Activated naive CD8-positive, alpha-beta T cell (primary cell): ENCODE measurements around the gene TMEM242.

Source experiments
- H3K27ac Mint-ChIP-seq: one replicate; pipeline ENCODE4 v1.8.0; 2021; ENCODE audit warnings: mixed read lengths
- H3K27me3 Mint-ChIP-seq: one replicate; pipeline ENCODE4 v1.8.0; 2021; ENCODE audit warnings: mixed read lengths
- H3K36me3 Mint-ChIP-seq: one replicate; pipeline ENCODE4 v1.8.0; 2021; ENCODE audit warnings: mixed read lengths
- H3K4me1 Mint-ChIP-seq: one replicate; pipeline ENCODE4 v1.8.0; 2021; ENCODE audit warnings: low read depth, mixed read lengths
- H3K4me3 Mint-ChIP-seq: one replicate; pipeline ENCODE4 v1.8.0; 2021; ENCODE audit warnings: mild to moderate bottlenecking, mixed read lengths
- H3K9me3 Mint-ChIP-seq: one replicate; pipeline ENCODE4 v1.8.0; 2021; ENCODE audit warnings: low read depth, mixed read lengths

TMEM242 gene

DNA sequence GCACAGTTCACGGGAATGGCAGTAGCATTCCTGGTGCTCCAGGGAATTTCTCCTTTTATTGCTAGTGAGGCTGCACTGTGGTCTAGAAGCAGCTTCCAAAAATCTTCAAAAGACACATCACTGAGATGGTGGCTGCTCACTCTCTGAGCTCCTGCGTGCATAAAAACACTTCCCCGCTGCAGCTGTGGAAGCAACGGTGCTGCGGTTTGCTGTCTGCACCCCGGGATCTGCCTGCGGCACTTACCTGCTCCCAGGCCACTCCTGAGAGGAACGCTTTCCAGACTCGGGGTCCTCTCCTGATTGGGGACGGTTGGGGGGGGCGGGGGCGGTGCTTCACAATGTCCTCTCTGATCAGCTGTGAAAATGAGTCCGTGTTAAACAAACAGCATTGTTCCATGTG lies 77.9 kb downstream of the TMEM242 start:
- peaks cover 10% of the 10 kb centered on the region for H3K9me3 Mint-ChIP-seq
- H3K27ac Mint-ChIP-seq: no peak overlapping the region
- peaks cover 2% of the 10 kb centered on the region for H3K36me3 Mint-ChIP-seq
- H3K27me3 Mint-ChIP-seq: peaks cover 6% of the 10 kb centered on the region
- H3K4me3 Mint-ChIP-seq: no peak overlapping the region
- no peaks in the 10 kb centered on the region for H3K4me1 Mint-ChIP-seq

DNA sequence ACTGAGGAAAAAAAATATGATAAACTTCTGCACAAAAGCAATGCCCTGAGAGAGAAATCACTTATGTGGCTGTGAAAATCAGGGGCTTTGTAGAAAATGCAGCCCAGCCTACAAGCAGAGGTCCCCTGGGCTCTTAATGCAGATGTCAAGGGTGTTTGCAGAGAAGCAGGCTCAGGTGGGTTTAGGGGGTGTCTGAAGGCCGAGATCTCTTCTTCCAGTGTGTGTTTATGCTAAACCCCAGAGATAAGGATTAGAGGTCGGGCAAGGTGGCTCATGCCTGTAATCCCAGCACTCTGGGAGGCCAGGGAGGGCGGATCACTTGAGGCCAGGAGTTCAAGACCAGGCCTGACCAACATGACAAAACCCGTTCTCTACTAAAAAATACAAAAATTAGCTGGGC lies 78.5 kb downstream of the TMEM242 start:
- no peak overlapping the region for H3K27ac Mint-ChIP-seq
- peaks cover 2% of the 10 kb centered on the region for H3K36me3 Mint-ChIP-seq
- H3K4me3 Mint-ChIP-seq: no peak overlapping the region
- peaks cover 2% of the 10 kb centered on the region for H3K27me3 Mint-ChIP-seq
- H3K9me3 Mint-ChIP-seq: peaks cover 10% of the 10 kb centered on the region
- no peaks in the 10 kb centered on the region for H3K4me1 Mint-ChIP-seq

DNA sequence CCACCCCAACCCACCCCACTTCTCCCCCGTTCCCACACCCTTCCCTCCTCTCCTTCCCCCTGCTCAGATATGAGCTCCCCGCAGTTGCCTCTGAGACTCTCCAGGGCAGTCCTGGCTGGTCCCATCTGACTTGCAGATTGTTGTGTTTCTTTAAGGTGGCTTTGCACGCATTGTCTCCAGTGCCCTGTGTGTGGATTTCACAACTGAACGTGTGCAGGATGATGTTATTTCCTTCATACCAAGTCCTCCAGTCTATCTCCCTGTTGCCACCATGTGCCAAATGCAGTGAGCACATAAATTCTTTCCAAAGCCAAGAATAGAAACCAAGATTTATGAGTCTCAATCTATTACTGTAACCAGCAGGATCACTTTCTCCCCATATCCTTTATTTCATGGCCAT lies 79.1 kb downstream of the TMEM242 start:
- peaks cover 2% of the 10 kb centered on the region for H3K36me3 Mint-ChIP-seq
- H3K4me3 Mint-ChIP-seq: no peak overlapping the region
- H3K4me1 Mint-ChIP-seq: no peaks in the 10 kb centered on the region
- H3K9me3 Mint-ChIP-seq: peaks cover 10% of the 10 kb centered on the region
- H3K27me3 Mint-ChIP-seq: peaks cover 2% of the 10 kb centered on the region
- no peak overlapping the region for H3K27ac Mint-ChIP-seq

DNA sequence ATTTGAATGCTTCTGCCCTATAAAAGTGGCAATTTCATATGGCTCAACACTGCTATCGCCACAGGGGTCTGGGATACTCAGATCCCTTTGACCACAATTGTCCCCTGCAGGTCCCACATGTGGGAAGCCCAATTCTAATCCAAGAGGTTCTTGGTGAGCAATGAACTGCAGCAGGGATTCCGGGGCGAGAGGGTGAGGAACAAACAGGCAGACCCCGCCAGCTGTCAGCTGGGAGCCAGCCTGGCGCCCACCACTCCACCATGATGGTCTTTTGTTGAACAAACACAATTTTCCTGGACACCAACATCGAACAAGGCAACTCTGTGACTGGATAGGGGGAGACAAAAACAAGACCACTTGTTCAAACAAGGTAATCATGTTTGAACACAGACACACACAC lies 80.5 kb downstream of the TMEM242 start:
- peaks cover 2% of the 10 kb centered on the region for H3K36me3 Mint-ChIP-seq
- no peak overlapping the region for H3K4me3 Mint-ChIP-seq
- H3K27me3 Mint-ChIP-seq: peaks cover 2% of the 10 kb centered on the region
- H3K27ac Mint-ChIP-seq: no peak overlapping the region
- no peaks in the 10 kb centered on the region for H3K4me1 Mint-ChIP-seq
- peaks cover 9% of the 10 kb centered on the region for H3K9me3 Mint-ChIP-seq

DNA sequence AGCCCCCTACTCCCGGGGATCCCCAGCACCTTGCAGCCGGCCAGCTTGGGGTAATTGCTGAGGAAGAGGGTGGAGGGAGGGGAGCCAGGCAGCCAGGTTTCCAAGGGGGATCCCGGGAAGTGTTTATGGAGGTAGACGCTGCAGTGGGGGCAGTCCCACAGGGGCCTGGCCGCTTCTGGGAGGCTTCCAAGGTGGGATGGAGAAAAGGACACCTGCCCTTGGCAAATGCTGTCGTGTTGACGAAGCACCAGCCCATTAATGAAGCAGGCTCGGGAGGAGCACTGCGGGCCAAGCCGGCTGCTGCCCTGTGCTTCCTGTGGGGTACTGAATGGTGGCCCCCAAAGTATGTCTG lies 82.4 kb downstream of the TMEM242 start:
- peaks cover 8% of the 10 kb centered on the region for H3K27me3 Mint-ChIP-seq
- H3K4me1 Mint-ChIP-seq: peaks cover 2% of the 10 kb centered on the region
- H3K9me3 Mint-ChIP-seq: peaks cover 9% of the 10 kb centered on the region
- H3K27ac Mint-ChIP-seq: no peak overlapping the region
- no peak overlapping the region for H3K4me3 Mint-ChIP-seq
- H3K36me3 Mint-ChIP-seq: peaks cover 2% of the 10 kb centered on the region

DNA sequence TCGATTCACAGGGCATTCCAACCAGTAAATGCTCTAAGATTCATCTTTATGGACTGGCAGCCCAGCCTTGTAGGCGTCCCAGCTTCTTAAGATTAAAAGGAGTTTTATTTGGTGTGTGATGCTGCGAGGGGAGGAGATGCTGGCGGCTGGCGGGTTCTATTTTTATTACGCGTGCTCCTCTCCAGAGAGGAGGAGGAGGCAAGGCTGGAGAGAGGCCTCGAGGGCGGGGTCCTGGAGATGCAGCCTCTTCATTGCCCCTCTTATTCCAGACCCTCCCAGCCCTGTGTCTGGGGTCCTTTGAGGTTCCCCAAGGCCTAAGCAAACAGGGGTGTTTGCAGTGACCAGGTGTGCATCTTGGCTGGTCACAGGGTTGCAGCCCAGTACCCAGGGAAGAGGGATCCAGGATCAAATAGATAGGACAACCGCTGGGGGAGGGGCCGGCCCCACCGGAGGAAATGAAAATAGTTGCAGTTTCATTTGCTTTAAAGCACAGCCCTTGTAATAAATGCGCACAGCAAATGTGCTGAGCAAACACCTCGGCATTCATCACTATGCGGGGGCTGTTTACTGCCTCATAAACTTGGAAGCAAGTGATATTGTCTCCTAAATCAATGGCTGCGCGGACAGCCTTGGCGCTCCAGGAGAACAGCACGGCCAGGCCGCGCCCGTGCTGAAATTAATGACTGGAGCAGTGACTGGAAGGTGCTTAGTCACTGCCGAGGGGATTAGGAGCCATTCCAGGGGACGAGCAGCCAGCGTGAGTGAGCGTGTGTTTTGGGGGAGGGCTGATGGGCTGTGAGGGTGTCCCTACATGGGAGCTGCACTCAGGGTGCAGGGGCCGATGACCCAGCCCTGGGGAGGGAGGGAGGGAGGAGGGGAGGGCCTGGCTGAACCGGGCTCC lies 83.0 kb downstream of the TMEM242 start:
- H3K9me3 Mint-ChIP-seq: peaks cover 9% of the 10 kb centered on the region
- H3K4me1 Mint-ChIP-seq: peaks cover 7% of the 10 kb centered on the region
- H3K27me3 Mint-ChIP-seq: peaks cover 11% of the 10 kb centered on the region
- peaks cover 2% of the 10 kb centered on the region for H3K36me3 Mint-ChIP-seq
- no peak overlapping the region for H3K4me3 Mint-ChIP-seq
- H3K27ac Mint-ChIP-seq: no peak overlapping the region

DNA sequence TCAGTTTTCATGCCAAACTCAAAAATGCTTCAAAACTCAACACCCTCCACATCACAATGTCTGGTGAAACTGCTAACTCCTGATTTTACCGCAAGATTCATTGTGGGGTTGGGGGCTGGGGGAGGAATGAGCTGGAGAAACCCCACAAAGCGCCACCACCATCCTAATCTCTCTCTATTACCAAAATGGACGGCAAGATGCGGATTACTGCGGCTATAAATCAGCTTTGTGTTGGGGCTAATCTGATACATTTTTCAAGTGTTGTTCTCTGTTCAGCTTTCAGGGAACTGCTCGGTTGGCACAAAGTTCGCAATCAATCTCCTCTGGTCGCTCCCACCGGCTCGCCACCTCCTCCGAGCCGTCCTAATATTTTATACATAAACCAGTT lies 83.7 kb downstream of the TMEM242 start:
- Mint-ChIP-seq H3K36me3 (peaks cover 2% of the 10 kb centered on the region), H3K27ac (no peak overlapping the region), H3K27me3 (peaks cover 14% of the 10 kb centered on the region), H3K4me3 (no peak overlapping the region), H3K9me3 (peaks cover 9% of the 10 kb centered on the region), H3K4me1 (peaks cover 13% of the 10 kb centered on the region)
